Thoracic aorta (tissue), 2 donors: ENCODE results near the gene ACAA2. TPM values are rescaled to one million over a fixed set of nuclear protein-coding genes. Genes with fewer than 3 reads are reported as not detected.

Source experiments
- ATAC-seq: fragments of 150-250 bp; one replicate; pipeline ENCODE4 v1.8.0; 2017; ENCODE audit warnings: low read depth; ENCODE audit not compliant: insufficient number of reproducible peaks, low FRiP score
- DNase-seq: peaks from one replicate; pipeline ENCODE4 v3.0.0-alpha.2; 2020; ENCODE audit warnings: low spot score
- H3K27ac ChIP-seq, 2 donors: fragments of 200-600 bp; sonication (generic); 1 replicate in 1 of 2; 2 replicates in 1 of 2; pipeline ENCODE4 v1.5.1; 2016; ENCODE audit warnings: mild to moderate bottlenecking in 2 of 2, moderate library complexity in 2 of 2
- H3K27me3 ChIP-seq: fragments of 200-600 bp; sonication (generic); replicated peaks from 2 replicates; pipeline ENCODE4 v1.6.0; 2016; ENCODE audit warnings: mild to moderate bottlenecking; ENCODE audit not compliant: insufficient read depth
- H3K36me3 ChIP-seq: fragments of 200-600 bp; sonication (generic); one replicate; pipeline ENCODE4 v1.5.1; 2016
- H3K4me1 ChIP-seq, 2 donors: fragments of 200-600 bp; sonication (generic); 1 replicate in 1 of 2; 2 replicates in 1 of 2; pipeline versions ENCODE4 v1.5.1 to v1.6.0; 2016; ENCODE audit warnings: low read depth in 2 of 2, mild to moderate bottlenecking in 1 of 2; ENCODE audit not compliant: control insufficient read depth in 1 of 2
- H3K4me3 ChIP-seq: fragments of 200-600 bp; sonication (generic); 2 replicates; pipeline ENCODE4 v1.5.1; 2016; ENCODE audit warnings: mild to moderate bottlenecking
- H3K9me3 ChIP-seq: fragments of 200-600 bp; sonication (generic); 2 replicates; pipeline ENCODE4 v1.5.1; 2016
- total RNA-seq, 2 donors: library from RNA; depleted of rRNA; stranded (reverse); fragments of >200 nt; gene quantifications; one replicate each; pipeline versions ENCODE4 v1.1.0 to v1.2.3, GENCODE V29; 2016
- TF ChIP-seq, protein P1 (sequence below): fragments of 200-600 bp; sonication (generic); IDR thresholded peaks from one replicate; pipeline ENCODE4 v1.5.1; 2019; ENCODE audit warnings: antibody characterized with exemption

The ACAA2 gene
- total RNA-seq, 2 donors from 2014 or later = 20.3 to 26.5 TPM

DNA sequence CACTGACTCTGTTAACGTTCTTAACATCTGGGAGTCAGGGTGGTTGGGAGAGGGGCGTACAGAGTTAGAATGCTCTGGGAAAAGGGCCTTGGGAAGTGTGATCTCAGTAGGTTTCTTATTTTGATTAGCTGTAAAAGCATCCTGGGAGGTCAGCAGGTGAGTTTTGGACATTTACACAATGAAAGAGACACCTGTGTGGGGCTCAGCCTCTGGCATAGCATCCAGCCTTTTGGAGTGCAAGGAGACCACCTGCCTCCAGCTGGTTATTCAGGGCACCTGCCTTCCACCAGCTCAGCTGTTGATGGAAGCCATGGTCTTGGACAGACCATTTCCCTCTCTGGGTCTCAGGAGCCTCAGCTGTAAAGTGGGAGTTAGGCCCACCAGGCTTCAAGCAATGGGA is 49.7 kb downstream of the ACAA2 start:
- H3K9me3 ChIP-seq = no peaks in the 10 kb centered on the region
- TF ChIP-seq, protein P1, sequence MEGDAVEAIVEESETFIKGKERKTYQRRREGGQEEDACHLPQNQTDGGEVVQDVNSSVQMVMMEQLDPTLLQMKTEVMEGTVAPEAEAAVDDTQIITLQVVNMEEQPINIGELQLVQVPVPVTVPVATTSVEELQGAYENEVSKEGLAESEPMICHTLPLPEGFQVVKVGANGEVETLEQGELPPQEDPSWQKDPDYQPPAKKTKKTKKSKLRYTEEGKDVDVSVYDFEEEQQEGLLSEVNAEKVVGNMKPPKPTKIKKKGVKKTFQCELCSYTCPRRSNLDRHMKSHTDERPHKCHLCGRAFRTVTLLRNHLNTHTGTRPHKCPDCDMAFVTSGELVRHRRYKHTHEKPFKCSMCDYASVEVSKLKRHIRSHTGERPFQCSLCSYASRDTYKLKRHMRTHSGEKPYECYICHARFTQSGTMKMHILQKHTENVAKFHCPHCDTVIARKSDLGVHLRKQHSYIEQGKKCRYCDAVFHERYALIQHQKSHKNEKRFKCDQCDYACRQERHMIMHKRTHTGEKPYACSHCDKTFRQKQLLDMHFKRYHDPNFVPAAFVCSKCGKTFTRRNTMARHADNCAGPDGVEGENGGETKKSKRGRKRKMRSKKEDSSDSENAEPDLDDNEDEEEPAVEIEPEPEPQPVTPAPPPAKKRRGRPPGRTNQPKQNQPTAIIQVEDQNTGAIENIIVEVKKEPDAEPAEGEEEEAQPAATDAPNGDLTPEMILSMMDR = no peak
- H3K27ac ChIP-seq = no peak overlapping the region
- ATAC-seq = no peak
- no peaks in the 10 kb centered on the region for H3K4me1 ChIP-seq
- H3K27me3 ChIP-seq = no peaks in the 10 kb centered on the region
- H3K4me3 ChIP-seq = no peak overlapping the region
- no peak for DNase-seq
- H3K36me3 ChIP-seq = no peaks in the 10 kb centered on the region

DNA sequence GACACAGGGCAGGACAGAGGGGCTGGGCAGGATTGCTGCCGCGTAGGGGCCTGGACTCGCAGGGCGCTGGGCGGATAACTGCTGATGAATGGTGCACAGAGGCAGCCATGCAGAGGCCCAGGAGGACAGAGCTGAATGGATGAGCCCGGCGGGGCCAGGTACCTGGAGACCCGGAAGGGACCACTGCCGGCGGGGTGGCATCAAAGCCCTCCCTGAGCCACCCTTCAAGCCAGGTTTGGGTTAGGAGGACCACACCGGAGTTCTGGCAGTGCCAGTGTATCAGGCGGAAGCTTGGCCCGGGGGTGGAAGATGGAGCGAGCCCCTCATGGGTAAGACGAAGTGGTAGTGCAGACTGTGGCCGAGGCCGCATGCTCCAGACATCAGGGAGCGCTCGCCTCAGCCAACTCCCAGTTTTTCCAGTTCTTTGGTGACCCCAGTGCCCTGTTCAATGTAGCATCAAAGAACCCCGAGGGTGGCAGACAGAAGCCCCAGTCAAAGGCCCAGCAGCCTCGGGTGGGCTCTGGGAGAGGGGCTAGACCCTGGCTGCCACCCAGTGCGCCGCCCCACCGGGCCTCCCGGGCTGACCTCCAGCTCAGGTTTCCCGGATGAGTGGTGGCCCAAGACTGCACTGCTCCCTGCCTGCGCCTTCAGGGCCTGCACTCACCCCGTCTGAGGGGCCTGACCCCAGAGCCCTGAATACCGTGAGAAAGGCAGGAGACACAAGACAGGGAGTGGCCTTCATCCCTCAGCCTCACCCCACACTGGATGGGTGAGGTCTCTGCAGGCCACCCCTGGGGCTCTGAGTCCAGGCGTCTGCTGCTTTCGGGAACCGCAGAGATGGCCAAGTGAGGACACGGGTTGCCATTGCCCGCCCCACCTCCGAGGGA is 50.9 kb downstream of the ACAA2 start:
- H3K36me3 ChIP-seq = no peaks in the 10 kb centered on the region
- DNase-seq (no peak), ATAC-seq (no peak)
- no peaks in the 10 kb centered on the region for H3K9me3 ChIP-seq
- H3K4me3 ChIP-seq = no peak overlapping the region
- TF ChIP-seq, protein P1 = no peak
- no peaks in the 10 kb centered on the region for H3K4me1 ChIP-seq
- H3K27ac ChIP-seq = no peak overlapping the region
- no peaks in the 10 kb centered on the region for H3K27me3 ChIP-seq

GRCh38 chr18:49761771-49762170 is 51.6 kb downstream of the ACAA2 start:
- no peaks in the 10 kb centered on the region for H3K4me1 ChIP-seq
- H3K27me3 ChIP-seq = no peaks in the 10 kb centered on the region
- DNase-seq = no peak
- no peak for ATAC-seq
- no peaks in the 10 kb centered on the region for H3K9me3 ChIP-seq
- no peaks in the 10 kb centered on the region for H3K36me3 ChIP-seq
- H3K4me3 ChIP-seq = no peak overlapping the region
- no peak overlapping the region for H3K27ac ChIP-seq
- TF ChIP-seq, protein P1 = no peak

DNA sequence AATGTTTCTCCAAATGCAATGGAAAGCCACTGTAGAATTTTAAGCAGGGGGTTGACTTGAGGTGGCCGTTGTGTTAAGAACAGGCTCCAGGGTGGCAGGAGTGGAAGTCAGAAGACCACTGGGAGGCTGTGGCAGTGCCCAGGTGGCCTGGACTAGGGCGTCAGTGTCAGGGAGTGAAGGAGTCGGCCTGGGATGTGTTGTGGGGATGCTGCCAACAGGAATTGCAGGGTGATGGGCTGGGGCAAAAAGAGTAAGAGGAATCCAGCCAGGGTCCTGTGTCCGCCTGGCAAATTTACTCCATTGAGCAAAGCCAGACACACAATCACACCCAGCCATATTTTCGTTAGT is 55.1 kb downstream of the ACAA2 start:
- Histone ChIP-seq H3K27me3 (no peaks in the 10 kb centered on the region), H3K9me3 (no peaks in the 10 kb centered on the region), H3K27ac (no peak overlapping the region), H3K4me1 (no peaks in the 10 kb centered on the region), H3K4me3 (no peak overlapping the region), H3K36me3 (no peaks in the 10 kb centered on the region)
- ATAC-seq (no peak), DNase-seq (no peak)
- TF ChIP-seq, protein P1 = no peak

DNA sequence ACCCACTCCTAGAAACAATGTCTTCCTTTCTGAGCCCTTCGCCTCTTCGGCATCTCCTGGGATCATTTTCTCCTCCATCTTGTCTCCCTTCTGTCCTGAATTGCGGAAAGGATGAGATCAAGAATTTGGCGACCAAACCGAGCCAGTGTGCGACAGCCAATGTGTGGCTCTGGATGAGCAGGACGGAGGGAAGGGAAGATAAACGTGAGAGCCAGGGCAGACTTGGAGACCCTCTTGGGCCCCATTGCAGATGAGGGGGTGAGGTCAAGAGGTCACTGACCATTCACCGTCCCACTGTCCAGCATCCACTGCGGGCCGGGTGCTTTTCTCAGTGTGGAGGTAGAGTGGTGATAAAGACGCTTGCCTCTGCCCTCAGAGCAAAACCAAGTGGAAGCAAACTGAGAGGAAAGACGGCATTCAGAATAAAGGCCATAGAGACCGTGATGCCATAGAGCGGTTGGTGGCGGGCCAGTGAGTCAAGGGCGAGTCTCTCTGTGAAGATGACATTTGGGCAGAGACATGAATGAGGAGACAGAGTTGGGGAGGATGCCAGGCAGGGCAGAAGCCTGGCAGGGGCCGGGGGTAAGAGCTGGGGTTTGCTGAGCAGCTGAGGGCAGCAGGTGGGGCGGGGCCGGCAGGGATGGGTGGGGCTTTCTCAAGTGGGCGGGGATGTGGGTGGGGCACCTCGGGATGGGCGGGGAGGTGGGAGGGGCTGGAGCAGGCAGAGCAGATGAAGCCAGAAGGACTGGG is 55.6 kb downstream of the ACAA2 start:
- no peak for DNase-seq
- Histone ChIP-seq H3K4me3 (no peak overlapping the region), H3K36me3 (no peaks in the 10 kb centered on the region), H3K27me3 (no peaks in the 10 kb centered on the region), H3K9me3 (no peaks in the 10 kb centered on the region), H3K4me1 (no peaks in the 10 kb centered on the region), H3K27ac (no peak overlapping the region)
- no peak for ATAC-seq
- TF ChIP-seq, protein P1 = no peak
